Smooth muscle cell (in vitro differentiated cells): Measurements from ENCODE around the gene ADAM15. TPM values are rescaled to one million over a fixed set of nuclear protein-coding genes. Genes with fewer than 3 reads are reported as not detected.
A peak's percentile ranks its signal among the peaks of the same experiment; 100 is the strongest.

Source experiments
- DNase-seq: peaks from one replicate; lab custom pipeline; 2025; ENCODE audit not compliant: unreplicated experiment; lab: John Stamatoyannopoulos, UW
- H2AFZ ChIP-seq: fragments of 200-600 bp; sonication (generic); 2 replicates; pipeline ENCODE4 v1.6.0; 2016; ENCODE audit warnings: antibody characterized with exemption, low read depth, mild to moderate bottlenecking
- H3F3A ChIP-seq: fragments of 200-600 bp; sonication (generic); 2 replicates; pipeline ENCODE4 v1.6.0; 2017; ENCODE audit warnings: antibody characterized with exemption, low read depth
- H3K27ac ChIP-seq: fragments of 200-600 bp; sonication (generic); 2 replicates; pipeline ENCODE4 v1.5.1; 2016; ENCODE audit warnings: low read depth, mild to moderate bottlenecking
- H3K27me3 ChIP-seq: fragments of 200-600 bp; sonication (generic); 2 replicates; pipeline ENCODE4 v1.6.1; 2016; ENCODE audit warnings: low read depth, mild to moderate bottlenecking
- H3K36me3 ChIP-seq: fragments of 200-600 bp; sonication (generic); 2 replicates; pipeline ENCODE4 v1.5.1; 2016; ENCODE audit warnings: low read depth
- H3K4me1 ChIP-seq: fragments of 200-600 bp; sonication (generic); 2 replicates; pipeline ENCODE4 v1.5.1; 2016; ENCODE audit warnings: low read depth
- H3K4me2 ChIP-seq: fragments of 200-600 bp; sonication (generic); 2 replicates; pipeline ENCODE4 v1.6.0; 2016; ENCODE audit warnings: mild to moderate bottlenecking
- H3K4me3 ChIP-seq: fragments of 200-600 bp; sonication (generic); 2 replicates; pipeline ENCODE4 v1.5.1; 2016; ENCODE audit warnings: mild to moderate bottlenecking
- H3K79me2 ChIP-seq: fragments of 200-600 bp; sonication (generic); 2 replicates; pipeline ENCODE4 v1.6.0; 2016; ENCODE audit warnings: low read depth, mild to moderate bottlenecking
- H3K9ac ChIP-seq: fragments of 200-600 bp; sonication (generic); 2 replicates; pipeline ENCODE4 v1.6.0; 2016; ENCODE audit warnings: low read depth
- H3K9me3 ChIP-seq: fragments of 200-600 bp; sonication (generic); replicated peaks from 2 replicates; pipeline ENCODE4 v1.5.1; 2016; ENCODE audit warnings: low read depth
- H4K20me1 ChIP-seq: fragments of 200-600 bp; sonication (generic); 2 replicates; pipeline ENCODE4 v1.6.0; 2016; ENCODE audit warnings: low read depth
- CTCF ChIP-seq: fragments of 200-600 bp; sonication (generic); IDR thresholded peaks from 2 replicates; pipeline ENCODE4 v1.5.1; 2017; ENCODE audit warnings: borderline replicate concordance, mild to moderate bottlenecking, antibody characterized with exemption; ENCODE audit not compliant: insufficient read depth, poor library complexity, severe bottlenecking
- WGBS: methylation state at CpG from one replicate; pipeline ENCODE4 v1.1.7; 2016; ENCODE audit warnings: low lambda C conversion rate; 5-methylcytosine and 5-hydroxymethylcytosine counted together
- polyA plus RNA-seq: library from polyadenylated mRNA; unstranded; fragments of >200 nt; fragmentation: Nextera tagmentation; extraction: Ambion mirVana; gene quantifications from 2 replicates; pipeline ENCODE4 v1.2.1, GENCODE V29; 2016
- total RNA-seq: library from RNA; depleted of rRNA; stranded (reverse); fragments of >200 nt; gene quantifications from 2 replicates; pipeline ENCODE4 v1.2.3, GENCODE V29; 2014

The ADAM15 gene
- total and polyA plus RNA-seq, 2 experiments from 2014 or later: 41.2 to 45.4 TPM

GRCh38 chr1:155077346-155077745, 26.2 kb downstream of the ADAM15 start:
- Histone ChIP-seq H3K27me3 (peaks cover 43% of the 10 kb centered on the region), H3K4me2 (no peak overlapping the region), H3K36me3 (no peaks in the 10 kb centered on the region), H4K20me1 (peaks cover 14% of the 10 kb centered on the region), H3K27ac (no peak overlapping the region), H3K9ac (no peak overlapping the region), H3F3A (peaks cover 7% of the 10 kb centered on the region), H3K79me2 (no peaks in the 10 kb centered on the region), H3K4me3 (no peak overlapping the region), H3K4me1 (peaks cover 29% of the 10 kb centered on the region), H3K9me3 (no peaks in the 10 kb centered on the region), H2AFZ (no peak overlapping the region)
- WGBS: 78% methylated on average over 3 of the region's 3 CpGs
- no peak for TF ChIP-seq CTCF
- DNase-seq: no peak

DNA sequence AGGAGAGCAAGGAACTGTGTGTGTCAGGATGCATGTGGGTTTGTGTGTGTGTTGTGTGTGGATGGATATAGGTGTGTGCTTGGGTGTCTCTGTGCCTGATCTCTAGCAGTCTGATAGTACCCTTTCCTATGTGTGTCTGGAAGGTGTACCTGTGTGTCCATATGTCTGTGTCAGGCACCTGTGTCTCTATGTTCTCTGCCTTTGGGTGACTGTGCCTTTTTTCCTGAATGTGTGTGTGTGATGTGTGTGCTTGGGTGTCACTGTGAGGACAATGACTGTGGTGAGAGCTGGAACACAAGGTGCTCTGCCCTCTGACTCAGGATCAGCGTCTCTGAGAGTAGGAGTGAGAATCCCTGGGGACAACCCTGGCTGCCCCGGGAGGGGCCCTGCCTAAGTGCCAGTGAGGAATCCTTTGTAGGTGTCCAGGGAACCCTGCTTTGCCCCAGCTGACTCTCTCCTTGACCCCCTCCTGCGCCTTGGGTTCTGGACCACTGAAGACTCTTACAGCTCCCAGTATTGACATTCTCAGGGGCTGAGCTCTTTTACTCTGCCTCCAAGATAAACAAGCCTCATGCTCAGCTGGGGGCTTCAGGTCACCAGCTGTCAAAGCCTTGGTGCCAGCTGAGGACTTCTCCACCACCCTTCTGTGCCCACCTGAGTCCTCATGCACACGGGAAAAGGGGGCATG, 26.8 kb downstream of the ADAM15 start:
- H3K27ac ChIP-seq: no peak overlapping the region
- DNase-seq: no peak
- H2AFZ ChIP-seq: no peak overlapping the region
- peaks cover 43% of the 10 kb centered on the region for H3K27me3 ChIP-seq
- H3F3A ChIP-seq: peaks cover 7% of the 10 kb centered on the region
- H3K4me2 ChIP-seq: no peak overlapping the region
- H3K9ac ChIP-seq: no peak overlapping the region
- no peaks in the 10 kb centered on the region for H3K9me3 ChIP-seq
- WGBS: 70% methylated on average over 4 of the region's 4 CpGs
- H3K79me2 ChIP-seq: no peaks in the 10 kb centered on the region
- H3K4me1 ChIP-seq: peaks cover 32% of the 10 kb centered on the region
- peaks cover 14% of the 10 kb centered on the region for H4K20me1 ChIP-seq
- TF ChIP-seq CTCF: no peak
- H3K36me3 ChIP-seq: no peaks in the 10 kb centered on the region
- no peak overlapping the region for H3K4me3 ChIP-seq

- peak; percentile 49 for DNase-seq
- H3K9ac ChIP-seq: no peak within 1 kb of the TSS
- H3K4me2 ChIP-seq: peak within 1 kb of the TSS; percentile 97
- 3% methylated on average over 36 of the region's 59 CpGs for WGBS
- peaks cover 32% of the 10 kb centered on the region for H3K4me1 ChIP-seq
- peaks cover 14% of the 10 kb centered on the region for H4K20me1 ChIP-seq
- no peak within 1 kb of the TSS for H2AFZ ChIP-seq
- H3K36me3 ChIP-seq: no peaks in the 10 kb centered on the region
- H3K79me2 ChIP-seq: no peaks in the 10 kb centered on the region
- no peak within 1 kb of the TSS for H3K27ac ChIP-seq
- no peak for TF ChIP-seq CTCF
- H3K9me3 ChIP-seq: no peaks in the 10 kb centered on the region
- peaks cover 48% of the 10 kb centered on the region for H3K27me3 ChIP-seq
- H3K4me3 ChIP-seq: peak within 1 kb of the TSS; percentile 60
- H3F3A ChIP-seq: peaks cover 7% of the 10 kb centered on the region
Observed at GRCh38 chr1:155078469-155079209, 27.5 kb downstream of the ADAM15 start, which contains the start of gene EFNA3. EFNA3 (plus strand) TSS chr1:155078837; CDS start chr1:155078942, 105 bp downstream.
